GM12875 (cell line): ENCODE data around the gene TEX52.
"Not testable (repeated sequence)": the region's sequence is repeated elsewhere in the genome, so short reads cannot be mapped to it uniquely, and the experiment has no call there.

Experiments used
- H3K4me3 ChIP-seq: one replicate; pipeline ENCODE4 v1.5.1; 2011; ENCODE audit warnings: low read depth, low read length, control low read depth
- TF ChIP-seq, protein P1 (sequence below): IDR thresholded peaks from 2 replicates; pipeline ENCODE4 v1.5.1; 2011; ENCODE audit warnings: low read depth, mild to moderate bottlenecking, control low read depth, inconsistent platforms, low read length, moderate library complexity, borderline replicate concordance; ENCODE audit not compliant: insufficient read depth

TEX52 gene

DNA sequence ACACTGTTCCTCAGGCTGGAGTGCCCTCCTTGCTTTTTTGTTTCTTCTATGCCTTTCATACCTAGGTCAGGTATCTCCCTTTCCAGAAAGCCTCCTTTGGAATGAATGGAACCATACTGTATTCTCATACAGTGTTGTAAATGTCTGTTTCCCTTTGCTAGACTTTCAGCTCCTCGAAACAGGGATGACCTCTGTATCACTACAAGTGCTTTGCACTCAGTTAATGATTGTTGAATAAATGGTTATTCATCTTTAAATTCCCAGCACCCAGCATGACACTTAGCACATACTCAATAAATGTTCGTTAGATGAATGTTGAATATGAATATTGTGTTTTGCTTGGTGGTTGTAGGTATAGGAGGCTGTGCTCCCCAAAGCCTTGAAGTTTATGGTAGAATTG lies 28.0 kb upstream of the TEX52 start:
- TF ChIP-seq, protein P1, sequence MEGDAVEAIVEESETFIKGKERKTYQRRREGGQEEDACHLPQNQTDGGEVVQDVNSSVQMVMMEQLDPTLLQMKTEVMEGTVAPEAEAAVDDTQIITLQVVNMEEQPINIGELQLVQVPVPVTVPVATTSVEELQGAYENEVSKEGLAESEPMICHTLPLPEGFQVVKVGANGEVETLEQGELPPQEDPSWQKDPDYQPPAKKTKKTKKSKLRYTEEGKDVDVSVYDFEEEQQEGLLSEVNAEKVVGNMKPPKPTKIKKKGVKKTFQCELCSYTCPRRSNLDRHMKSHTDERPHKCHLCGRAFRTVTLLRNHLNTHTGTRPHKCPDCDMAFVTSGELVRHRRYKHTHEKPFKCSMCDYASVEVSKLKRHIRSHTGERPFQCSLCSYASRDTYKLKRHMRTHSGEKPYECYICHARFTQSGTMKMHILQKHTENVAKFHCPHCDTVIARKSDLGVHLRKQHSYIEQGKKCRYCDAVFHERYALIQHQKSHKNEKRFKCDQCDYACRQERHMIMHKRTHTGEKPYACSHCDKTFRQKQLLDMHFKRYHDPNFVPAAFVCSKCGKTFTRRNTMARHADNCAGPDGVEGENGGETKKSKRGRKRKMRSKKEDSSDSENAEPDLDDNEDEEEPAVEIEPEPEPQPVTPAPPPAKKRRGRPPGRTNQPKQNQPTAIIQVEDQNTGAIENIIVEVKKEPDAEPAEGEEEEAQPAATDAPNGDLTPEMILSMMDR = no peak
- H3K4me3 ChIP-seq = no peak overlapping the region

DNA sequence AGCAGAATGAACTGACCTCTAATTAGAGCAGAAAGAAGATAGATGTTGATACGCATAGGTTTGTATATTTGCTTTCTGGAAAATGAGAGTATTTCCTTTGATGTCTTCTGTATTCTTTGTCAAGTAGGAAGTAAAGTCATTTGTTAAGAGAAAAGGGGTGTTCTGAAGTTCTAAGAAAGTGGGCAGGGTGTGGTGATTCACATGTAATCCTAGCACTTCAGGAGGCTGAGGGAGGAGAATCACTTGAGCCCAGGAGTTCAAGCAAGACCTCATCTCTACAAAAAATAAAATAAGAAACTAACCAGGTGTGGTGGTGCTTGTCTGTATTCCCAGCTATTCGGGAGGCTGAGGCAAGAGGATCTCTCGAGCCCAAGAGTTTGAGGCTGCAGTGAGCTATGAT lies 23.0 kb upstream of the TEX52 start:
- TF ChIP-seq, protein P1 = no peak
- H3K4me3 ChIP-seq = no peak overlapping the region

DNA sequence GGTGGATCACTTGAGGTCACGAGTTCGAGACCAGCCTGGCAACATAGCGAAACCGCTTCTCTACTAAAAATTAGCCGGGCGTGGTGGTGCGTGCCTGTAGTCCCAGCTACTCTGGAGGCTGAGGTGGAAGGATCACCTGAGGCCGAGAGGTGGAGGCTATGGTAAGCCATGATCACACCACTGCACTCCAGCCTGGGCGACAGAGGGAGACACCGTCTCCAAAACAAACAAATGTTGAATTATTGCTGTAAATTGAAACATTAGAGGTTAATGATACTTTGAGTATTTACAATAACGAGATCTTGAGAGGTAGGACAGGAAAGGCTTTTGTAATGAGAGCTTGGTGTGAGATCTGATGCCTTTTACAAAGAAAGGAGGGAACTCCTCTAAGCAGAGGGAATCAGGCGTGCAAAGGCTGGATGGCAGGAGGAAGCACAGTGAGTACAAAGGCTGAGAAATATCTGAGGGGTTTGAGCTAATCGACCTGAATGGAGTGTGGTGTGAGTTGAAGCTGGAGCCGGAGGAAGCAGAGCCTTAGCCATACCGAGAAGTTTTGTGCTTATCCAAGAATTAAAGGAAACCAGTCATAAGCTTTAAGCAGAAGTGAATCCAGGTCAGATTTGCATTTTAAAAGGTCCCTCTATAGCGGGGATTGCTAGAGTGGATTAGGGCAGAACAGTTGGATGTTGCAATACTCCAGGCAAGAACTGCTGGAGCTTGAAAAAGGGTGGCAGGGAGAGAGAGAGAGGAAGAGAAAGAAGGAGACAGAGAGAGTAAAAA lies 21.3 kb upstream of the TEX52 start:
- H3K4me3 ChIP-seq = peak overlapping the region; percentile 94
- TF ChIP-seq, protein P1 = no peak

DNA sequence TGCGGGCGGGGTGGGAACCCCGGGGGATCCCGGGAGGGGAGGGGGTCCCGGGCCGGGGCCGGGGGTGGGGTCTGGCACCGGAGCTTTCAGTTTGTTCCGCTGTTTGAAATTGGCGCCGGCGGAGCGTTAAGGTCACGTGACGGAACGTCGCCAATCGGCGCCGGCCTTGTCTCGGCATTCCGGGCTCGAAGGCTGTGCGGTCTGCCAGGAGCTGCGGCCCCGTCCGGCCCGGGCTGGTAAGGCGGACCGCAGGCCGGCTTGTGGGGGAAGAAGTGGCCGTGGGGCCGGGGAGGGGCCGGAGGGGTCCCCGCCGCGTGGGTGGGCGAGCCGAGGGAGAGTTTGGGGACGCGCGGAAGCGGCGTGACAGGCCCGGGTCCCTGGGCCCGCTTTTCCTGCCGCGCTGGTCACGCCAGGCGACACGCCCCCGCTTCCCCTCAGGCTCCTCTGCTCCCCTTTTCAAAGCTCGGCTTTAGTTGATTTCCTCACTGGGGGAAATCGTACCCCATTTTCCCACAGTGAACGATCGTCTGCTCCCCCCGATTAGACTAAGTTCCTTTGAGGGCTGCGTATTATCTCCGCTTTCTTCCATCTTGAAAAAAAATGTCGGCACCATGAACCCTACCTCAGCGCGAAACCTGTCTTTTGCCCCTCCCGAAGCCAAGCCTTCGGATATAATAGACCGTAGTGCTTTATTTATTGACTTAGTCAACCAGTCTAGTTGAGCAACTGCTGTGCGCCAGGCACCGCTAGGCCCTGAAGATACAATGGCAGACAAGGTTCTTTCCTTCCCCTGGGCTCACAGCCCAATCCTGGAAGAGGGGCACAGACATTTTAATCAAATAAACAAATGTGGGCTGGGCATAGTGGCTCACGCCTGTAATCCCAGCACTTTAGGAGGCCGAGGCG lies 20.5 kb upstream of the TEX52 start, which contains the start of the genes FOXM1 and RHNO1:
FOXM1 (minus strand) TSS at position 128 of the 906 bp plus-strand sequence. CDS start 2,696 bp downstream, outside the sequence.
RHNO1 (plus strand) TSS at position 177 of the 906 bp plus-strand sequence. CDS start 8,144 bp downstream, outside the sequence.
- H3K4me3 ChIP-seq = peak within 1 kb of the TSS; percentile 94
- TF ChIP-seq, protein P1 = no peak

DNA sequence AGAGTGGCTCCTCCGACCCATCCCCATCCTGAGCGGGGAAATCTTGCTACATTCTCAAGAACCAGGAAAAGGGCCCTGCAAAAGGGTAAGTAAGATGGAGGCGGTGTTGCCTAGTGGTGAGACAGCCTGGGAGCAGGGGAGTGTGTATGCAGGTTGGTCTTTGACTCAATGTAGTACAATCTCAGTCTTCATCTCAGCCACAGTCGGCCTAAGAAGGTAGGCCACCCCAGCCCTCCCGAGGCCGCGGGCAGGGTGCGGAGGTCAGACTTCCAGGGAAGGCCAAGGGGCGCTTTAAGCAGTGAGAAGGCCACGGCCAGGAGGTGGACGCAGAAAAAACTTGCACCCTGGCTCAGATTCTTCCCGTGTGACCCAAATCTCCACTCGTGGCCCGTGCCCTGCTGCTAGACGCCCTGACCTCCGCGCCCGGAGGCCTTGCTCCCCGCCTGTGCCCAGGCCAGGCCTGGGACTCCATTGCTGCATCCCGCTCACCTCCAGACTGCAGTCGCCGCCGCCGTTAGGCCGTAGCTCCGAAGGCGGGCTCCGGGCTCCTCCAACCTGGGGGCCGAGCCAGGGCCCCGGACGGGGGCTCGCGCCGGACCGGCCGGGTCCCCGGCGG lies 19.7 kb upstream of the TEX52 start:
- TF ChIP-seq, protein P1 = no peak

DNA sequence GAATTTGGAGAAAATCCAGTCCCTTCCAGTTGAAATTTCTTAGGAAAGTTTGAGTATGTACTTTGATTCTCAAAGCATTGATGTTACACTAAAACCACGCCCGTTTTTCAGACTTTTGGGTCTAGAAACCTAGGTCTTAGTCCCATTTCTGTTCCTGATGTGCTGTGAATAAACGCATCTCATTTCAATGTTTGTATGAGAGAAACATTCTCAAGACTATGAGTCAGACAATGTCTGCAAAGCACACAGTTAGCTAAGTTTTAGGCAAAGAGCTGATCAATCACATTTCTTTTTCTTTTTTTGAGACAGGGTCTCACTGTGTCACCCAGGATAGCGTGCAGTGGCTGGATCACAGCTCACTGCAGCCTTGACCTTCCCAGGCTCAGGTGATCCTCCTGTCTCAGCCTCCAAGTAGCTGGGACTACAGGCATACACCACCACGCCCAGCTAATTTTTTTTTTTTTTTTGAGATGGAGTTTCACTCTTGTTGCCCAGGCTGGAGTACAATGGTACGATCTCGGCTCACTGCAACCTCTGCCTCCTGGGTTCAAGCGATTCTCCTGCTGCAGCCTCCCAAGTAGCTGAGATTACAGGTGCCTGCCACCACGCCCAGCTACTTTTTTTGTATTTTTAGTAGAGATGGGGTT lies 12.3 kb upstream of the TEX52 start:
- H3K4me3 ChIP-seq = not testable (repeated sequence)

More for the DNA sequence above, 19.7 kb upstream of the TEX52 start:
- H3K4me3 ChIP-seq = peak overlapping the region; percentile 94

DNA sequence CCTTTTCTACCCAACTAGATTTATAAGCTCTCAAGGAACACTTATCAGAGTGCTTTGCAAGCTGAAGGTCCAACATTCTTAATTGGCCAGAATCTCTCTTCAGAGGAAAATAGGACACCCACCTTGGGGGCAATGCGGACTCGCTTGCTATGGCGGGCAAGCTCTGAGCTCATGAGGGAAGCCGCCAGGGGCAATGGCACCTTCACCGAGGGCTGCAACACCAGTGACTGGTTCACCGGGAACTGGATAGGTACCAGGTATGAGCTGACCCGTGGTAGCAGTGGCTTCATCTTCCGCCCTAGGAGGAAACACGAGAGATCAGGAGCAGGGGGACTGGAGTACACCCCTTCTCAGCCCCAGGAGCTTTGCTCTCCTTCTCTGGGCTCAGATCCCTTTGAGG lies 7.4 kb upstream of the TEX52 start:
- no peak overlapping the region for H3K4me3 ChIP-seq
- TF ChIP-seq, protein P1 = no peak

DNA sequence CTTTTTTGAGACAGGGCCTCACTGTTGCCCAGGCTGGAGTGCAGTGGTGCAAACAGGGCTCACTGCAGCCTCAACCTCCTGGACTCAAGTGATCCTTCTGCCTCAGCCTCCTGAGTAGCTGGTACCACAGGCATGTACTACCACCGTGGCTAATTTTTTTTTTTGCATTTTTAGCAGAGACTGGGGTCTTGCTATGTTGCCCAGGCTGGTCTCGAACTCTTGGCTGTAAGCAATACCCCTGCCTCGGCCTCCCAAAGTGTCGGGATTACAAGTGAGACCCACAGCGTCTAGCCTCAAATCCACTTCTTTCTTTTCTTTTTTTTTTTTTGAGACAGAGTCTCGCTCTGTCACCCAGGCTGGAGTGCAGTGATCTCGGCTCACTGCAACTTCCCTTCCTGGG lies 6.6 kb upstream of the TEX52 start:
- not testable (repeated sequence) for H3K4me3 ChIP-seq
